ENCODE data around the gene ZNF385B.

ZNF385B gene

DNA sequence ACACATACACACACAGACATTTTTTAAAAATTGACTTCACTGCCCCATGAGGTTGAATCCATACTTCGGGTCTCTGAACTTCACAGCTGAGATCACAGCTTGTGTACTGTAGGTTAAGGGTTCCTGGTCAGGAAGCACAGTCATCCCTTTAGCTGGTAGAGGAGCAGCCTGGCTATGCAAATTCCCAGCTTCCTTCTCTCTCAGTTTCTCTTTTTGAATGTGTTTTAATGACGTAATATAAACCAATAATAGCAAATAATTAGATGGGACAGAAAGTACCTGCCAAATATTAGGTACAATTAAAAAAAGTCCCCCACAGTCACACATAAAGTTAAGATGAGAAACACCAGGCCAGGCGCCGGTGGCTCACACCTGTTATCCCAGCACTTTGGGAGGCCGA lies 178.7 kb downstream of the ZNF385B start:
- DNase-seq (ENCODE audit: low read depth in 2 of 2): no peak

DNA sequence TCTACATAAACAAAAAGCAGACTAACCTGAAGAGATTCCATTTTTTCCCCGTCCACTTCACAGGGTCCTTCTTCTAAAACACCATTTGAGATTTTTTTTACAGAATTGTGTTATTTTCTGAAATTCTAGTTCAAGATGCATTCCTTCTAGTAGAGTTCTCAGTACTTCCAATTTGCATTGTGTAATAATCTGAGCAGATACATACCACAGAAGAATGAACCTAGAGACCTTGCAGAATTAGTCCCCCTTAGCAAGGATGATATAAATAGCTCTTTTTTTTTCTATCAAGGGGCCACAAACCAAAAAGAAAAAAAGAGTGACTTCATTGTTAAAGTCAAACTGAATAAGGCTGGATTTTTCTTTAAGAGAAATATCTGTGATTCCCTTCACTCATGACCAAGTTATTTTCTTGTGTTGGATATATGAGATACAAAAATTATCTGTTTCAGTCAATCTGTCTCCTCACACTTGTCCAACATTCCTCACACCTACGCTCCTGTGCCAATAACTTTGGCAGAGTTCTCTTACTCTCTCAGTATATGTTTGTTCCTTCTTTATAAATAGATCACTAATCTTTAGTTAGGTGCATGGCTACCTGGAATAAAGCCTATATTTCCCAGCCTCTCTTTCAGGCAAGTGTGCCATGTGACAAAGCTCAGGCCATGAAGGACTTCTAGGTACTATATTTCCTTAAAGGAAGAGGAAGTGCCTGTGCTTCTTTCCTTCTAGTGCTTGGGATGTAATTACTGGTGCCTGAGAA lies 183.5 kb downstream of the ZNF385B start:
- DNase-seq (ENCODE audit: low read depth in 2 of 2): no peak

DNA sequence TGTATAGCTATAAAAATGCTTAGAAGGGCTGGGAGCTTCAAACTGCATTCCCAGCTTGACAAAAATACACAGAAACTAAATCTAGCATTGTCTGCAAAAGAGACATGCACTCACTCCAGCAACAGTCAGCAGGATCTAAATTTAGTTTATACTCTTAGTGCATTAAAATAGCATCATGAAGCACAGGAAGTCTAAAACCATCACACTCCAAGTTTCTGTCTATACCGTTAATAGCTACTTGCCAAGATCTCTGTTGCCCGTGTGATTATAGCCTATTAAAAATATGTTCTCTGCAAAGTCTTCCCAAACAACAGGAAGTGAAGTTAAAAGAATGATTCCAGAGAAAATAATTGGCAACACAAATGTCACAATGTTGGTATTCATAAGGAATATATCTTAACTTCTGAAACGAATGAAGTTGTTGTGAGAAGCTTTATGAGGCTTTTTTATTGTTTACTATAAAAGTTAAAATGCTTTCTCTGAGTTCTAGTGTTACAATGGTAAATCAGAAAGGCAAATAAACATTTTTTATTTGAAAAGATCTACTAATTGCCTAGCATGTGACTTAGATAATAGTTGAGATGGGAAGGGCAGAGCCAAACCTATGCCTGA lies 184.2 kb downstream of the ZNF385B start:
- DNase-seq (ENCODE audit: low read depth in 2 of 2): no peak

DNA sequence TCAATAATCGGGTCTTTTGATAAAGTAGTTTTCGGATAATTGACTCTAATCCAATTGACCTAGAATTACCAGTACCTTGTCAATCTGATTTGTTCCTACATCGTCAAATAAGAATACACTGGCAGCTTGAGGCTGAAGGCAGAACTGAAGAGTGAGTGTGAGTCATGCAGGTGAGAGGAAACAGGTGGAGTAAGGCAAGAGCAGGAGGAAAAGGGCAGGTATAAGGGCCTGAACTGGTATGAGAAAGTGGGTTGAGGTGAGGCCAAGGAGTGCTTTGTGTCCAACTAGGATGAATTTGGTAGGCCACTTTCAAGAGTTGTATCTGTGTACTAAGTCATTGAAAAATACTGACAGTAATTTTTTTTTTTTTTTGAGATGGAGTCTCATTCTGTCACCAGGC lies 186.0 kb downstream of the ZNF385B start:
- no peak for DNase-seq (ENCODE audit: low read depth in 2 of 2)

DNA sequence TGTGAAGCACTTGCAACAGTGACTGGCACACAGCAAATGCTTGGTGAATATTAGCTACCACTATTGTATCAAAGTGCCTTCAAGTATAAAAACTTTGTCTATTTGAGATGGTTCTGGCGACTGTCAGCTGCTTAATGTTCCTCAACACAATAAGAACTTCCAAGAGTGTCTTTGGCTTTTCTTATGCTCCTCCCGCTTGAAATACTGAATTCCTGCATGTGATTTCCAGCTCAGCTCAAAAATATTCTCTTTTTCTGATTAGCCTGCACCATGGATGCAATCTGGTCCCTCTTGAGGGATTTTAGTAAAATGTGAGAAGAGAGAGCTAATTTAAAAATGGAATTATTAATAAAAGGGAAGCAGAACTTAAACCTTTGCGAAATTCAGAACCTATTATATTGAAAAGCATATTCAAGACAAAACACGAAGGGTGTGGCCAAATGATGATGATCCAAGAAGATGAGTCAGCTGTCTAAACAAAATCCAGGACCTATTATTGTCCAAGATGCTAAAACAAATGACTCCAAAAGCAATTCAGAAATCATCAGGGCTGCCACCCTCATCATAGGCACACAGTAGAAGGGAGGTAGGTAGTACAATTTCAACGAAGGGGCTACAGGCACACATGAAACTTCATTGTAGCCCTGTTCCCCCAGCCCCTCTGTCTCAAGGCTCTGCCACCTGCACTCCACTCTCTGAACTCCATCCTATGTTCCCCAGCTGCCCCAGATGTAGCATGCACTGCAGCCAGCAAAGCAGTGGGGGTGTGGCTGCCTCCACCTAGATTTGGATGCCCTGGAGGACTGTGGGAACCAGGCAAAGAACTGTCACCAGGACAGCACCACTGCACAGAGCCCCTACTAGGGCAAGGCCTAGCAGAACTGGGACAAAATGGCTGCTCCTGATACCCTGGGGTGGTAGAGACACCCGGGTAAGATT lies 190.1 kb downstream of the ZNF385B start:
- DNase-seq (ENCODE audit: low read depth in 2 of 2): no peak

DNA sequence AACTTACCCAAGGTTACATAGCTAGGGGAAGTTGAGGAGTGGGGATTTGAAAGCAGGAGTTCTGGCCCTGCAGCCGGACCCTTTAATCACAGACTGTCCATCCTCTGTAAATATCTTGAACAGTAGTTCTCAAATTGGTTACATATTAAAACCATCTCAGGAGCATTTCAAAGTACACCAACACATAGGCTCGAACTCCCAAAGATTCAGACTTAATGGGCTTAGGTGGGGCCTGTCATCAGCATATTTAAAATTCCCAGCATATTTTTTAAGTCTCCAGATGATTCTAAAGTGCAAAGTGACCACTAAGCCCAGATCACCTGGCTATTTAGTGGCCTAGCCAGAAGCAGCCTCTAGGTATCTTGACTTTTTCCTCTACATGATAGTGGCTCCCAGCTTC lies 192.2 kb downstream of the ZNF385B start:
- DNase-seq (ENCODE audit: low read depth in 2 of 2): no peak

DNA sequence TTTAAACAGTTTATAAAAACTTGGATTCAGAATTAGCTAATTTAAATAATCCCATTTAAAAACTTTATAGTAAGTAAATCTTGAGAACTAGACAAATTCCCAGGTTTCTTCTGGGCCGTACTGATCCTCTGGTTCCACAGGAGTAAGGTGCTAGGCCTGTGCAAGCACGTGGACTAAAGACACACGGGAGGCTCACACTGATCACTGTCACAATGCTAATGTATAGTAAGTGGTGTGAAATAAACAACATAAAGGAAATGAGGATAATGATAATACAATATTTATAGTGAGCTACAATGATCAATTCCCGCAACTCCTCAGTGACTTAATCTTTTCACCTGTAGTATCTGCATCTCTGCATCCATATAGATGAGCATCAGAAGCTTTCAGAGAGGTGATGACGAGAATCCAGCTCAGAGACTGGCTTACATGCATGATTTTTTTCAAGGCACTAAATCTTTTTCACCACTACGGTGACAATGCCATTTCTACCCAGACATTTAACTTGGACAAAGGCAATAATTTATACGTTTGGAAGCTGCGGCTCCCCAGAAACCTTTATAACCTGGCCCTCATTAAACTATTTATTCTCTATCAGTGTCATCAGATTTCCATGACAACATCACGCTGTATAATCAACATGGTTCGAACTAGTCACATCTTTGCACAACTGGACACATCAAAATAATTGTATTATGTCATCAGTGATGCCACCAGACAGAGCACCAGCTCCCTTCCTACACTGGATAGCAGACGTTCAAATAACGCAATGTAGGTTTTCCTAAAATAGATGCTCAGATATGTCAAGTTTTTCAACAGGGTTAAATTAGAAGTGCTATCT lies 196.2 kb downstream of the ZNF385B start:
- DNase-seq (ENCODE audit: low read depth in 2 of 2): no peak

DNA sequence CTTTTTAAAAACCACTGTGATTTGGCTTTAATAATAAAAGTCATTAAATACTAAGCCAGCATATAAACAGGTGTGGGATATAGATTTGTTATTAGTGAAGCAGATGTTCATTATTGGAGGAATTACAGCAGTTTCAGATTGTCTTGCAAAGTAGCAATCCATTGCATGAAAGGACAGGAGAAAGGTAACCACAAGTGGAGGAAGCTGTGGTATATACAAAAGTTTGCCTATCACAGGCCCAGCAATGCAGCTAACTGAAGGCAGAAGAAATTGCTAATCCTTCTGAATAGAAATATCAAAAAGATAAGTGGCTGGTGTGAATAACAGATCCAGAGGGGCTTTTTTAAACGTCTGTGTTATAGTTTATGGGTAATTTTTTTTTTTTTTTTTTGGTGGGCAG lies 199.4 kb downstream of the ZNF385B start:
- DNase-seq (ENCODE audit: low read depth in 2 of 2): no peak

DNA sequence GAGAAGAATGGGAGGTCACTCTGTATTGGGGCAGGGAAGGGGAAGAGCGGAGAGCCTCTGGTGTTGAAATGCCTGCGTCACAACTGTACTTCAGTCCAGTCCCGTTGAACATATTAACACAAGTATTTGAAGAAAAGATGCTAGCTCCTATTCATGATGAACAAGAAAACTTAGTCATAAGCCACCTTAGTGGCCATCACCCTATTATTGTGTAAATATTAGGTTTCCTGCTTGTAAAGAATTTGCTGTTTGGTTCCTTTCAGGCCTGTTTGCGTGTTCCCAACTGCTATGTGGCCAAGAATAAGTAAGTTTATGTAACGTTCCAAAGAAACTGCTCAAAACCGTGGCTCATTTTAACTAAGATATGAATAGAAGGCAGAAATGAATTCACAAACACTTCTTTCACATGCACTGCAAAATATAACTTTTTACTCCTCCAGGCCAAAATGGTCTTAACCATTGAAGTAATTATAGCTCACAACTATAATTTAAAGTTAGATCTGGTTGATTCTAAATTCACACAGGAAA lies 204.3 kb downstream of the ZNF385B start:
- DNase-seq (ENCODE audit: low read depth in 2 of 2): no peak

DNA sequence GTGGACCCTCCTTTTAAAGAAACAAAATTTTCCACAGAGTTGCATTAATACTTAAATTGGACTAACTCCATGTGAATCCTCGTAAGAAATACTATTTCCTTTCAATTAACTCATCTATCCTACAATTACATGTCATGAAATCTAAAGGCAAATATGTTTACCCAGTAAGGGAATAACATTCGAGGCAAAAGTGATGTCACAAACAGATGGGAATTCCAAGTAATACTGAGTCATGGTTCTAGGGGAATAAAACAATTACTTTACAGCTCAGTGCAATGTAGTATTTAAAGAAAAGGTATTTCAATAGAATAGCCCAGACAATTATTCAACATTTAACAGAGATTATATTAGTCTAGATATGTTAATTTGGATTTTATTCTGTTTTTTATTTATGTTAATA lies 205.8 kb downstream of the ZNF385B start:
- DNase-seq (ENCODE audit: low read depth in 2 of 2): peak in 1 of 2 experiments; percentile 15

DNA sequence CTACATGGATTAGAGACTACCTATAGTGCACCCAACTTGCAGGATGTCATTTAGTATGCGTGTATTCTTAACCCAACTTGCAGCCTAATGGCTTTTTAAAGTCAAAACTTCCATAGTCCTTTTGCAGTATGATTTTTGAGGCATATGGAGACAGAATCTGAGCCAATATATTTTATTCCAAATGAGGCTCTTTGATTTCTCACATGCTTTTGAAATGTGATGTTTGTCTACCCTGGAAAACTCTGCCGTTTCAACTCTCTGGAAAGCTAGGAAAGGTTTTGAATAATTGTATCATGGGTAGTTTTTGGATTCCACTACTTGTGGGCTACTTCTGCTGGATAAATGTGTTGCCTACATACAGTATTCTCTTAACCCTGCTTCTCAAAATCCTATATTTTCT lies 206.6 kb downstream of the ZNF385B start:
- no peak for DNase-seq (ENCODE audit: low read depth in 2 of 2)

DNA sequence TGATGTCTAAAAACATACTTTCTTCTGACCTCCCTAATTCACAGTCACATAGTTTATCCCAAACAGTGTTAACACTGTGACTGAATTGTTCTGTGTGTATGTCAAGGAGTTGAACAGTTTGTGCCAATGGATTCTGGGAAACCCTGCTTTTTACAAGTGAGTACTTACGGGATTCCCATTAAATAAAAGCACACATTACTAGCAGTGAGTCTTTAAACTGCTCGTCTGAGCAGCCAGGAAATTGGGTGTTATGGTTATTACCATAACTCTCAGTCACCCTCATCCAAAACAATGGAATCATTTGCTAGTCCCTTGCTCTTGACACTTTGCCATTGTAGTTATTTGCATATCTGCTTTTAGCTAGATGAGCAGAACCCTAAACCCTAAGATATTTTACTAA lies 209.1 kb downstream of the ZNF385B start:
- DNase-seq (ENCODE audit: low read depth in 2 of 2): no peak

DNA sequence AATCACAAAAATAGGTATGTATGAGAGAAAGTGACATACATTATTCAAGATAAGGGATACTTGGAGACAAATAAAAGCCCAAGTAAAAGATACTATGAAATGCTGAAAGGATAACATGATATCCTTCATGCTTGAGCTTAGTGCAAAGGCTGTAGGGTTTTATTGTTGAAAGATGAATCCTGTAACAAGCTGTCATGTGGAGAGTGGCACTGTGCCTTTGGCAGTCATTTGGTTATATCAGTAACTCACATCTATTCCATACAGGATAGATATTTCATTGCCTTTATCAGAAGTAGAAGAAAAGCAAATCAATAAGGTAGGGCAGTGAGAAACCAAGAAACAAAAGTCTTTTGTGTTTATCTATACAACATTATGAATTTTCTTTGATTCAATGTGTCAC lies 211.0 kb downstream of the ZNF385B start:
- DNase-seq (ENCODE audit: low read depth in 2 of 2): no peak

DNA sequence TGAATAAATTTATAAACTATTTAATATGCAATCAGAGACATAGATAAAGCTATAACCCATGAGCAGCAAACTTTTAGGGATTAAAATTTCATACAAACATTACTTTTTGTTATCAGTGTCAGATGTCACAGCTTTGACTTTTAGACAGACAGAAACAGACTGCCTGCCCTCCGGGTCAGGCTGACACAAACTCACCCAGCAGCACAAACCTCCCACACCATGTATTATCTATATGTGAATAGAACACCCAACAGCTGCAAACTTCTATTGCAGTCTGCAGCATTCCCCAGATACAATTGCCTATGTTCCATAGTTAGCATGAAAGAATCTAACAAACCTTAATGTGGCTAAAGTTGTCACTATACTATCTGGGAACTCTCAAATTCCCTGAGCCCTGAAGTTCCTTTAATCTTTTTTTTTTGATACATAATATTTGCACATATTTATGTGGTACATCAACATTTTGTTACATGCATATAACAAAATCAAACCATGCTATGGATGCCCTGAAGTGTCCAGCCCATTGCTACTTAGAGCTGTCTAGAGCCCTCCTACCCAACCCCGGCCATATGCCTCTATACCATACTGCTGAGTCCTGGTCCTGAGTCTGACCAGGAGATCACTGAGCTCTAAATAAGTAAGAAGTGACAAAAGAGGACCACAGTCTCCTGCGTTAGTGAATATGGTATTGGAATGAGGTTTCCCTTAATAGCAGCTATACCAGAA lies 214.4 kb downstream of the ZNF385B start:
- DNase-seq (ENCODE audit: low read depth in 2 of 2): no peak

DNA sequence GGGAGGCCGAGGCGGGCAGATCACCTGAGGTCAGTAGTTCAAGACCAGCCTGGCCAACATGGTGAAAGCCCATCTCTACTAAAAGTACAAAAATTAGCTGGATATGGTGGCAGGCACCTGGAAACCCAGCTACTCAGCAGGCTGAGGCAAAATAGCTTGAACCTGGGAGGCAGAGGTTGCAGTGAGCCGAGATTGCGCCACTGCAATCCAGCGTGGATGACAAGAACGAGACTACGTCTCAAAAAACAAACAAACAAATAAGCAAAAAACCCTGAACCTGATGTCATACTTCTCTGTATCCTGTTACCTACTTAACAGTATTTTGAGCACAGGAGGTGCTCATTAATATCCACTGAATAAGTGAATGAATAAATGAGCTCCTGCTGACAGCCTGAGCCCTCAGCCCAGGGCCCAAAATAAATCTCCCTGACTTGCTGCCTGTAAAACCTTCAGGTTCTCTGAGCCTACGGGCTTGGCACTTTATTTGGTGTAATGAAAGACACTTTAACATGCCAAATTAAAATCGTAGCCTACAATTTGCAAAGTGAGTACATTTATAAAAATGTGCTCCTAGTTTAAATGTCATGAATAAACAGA lies 215.1 kb downstream of the ZNF385B start:
- DNase-seq (ENCODE audit: low read depth in 2 of 2): no peak

DNA sequence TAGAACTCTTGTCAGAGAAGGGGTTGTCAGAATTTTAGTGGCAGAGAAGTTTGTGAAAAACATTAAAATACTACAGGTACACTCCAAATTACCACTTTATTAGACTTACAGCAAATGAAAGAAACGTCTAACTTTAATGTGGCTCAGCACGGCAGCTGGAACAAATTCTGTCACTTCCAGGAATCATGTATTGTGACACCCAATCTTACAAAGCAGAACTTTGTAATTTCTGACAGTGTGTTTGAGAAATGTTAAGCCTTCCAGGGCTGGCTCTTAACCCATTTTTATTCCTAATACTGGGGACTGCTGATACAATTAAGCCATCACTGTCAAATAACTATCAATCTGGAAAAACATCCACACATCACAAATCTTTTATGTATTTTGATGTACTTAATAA lies 216.4 kb downstream of the ZNF385B start:
- no peak for DNase-seq (ENCODE audit: low read depth in 2 of 2)

DNA sequence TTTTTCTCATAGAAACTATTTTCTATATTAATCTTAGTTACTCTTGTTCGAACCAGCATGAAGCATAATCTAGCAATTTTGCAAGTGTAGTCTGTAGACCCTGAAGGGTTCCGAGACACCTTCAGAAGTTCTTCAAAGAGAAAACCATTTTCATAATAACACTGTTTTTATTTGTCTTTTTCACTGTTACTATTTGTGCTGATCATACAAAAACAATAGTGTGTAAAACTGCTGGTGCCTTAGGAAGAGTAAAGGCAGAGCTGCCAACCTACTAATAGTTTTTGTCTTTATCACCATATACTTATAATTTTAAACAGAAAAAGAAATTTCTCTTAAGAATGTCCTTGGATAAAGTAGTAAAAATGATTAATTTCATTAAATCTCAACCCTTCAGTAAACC lies 218.9 kb downstream of the ZNF385B start:
- DNase-seq (ENCODE audit: low read depth in 2 of 2): no peak

DNA sequence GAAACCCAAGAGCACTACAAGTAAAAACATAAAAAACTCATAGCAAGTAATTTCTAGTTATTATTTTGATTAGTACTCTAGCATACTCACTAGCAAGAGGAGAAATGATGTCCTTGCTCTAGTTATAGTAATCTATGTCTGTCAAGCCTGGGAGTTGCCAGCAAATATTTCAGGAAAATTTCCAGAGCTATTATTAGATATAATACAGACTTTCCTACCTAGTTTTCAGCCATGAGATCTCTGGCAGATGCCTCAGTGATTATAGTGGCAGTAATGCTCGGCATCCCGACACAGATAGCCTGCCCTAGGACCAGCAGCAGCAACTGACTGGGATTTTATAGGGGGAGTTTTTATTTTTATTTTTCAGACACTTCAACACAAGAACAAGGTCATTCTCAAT lies 224.4 kb downstream of the ZNF385B start:
- DNase-seq (ENCODE audit: low read depth in 2 of 2): no peak

DNA sequence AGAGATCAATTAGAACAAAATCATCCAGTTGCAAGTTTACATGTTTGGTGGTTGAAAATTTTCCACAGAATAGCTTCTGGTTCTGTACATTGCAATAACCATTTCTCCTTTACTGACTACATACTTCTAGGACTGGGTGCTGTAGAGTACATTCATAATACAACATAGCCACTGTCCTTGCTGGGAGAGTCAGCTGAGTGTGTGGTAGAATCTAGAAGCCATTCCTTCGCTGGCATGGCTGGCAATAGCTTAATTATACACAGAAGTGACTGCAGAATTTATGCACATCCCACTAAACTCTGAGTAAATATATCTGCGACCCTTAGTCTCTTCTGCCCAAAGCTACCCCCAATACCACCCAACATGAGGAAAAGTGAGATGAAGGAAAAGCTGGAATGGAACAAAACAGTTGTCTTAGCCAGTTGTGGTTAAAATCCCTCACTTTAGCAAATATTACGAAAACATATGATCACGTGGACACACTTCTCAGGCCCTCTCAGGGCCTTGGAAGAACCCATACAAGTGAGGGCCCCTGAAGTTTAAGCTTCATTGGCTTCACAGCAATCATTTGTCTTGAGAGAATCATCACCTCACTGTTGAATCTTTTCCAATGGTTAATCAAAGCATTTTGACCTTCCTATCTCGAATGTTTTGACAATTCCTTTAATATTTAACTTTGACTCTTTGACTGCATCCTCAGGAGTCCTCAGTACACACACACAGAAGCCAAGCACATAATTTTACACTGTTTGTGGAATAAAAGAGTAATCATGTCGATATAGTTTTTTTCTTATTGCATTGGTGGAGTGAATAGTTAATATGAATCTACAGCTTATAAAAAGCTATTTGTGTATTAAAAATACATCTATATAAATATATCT lies 225.1 kb downstream of the ZNF385B start:
- DNase-seq (ENCODE audit: low read depth in 2 of 2): no peak
